ENCODE results near the gene SPP2.

The SPP2 gene

GRCh38 chr2:234003972-234004617 lies 46.4 kb upstream of the SPP2 start:
- Histone ChIP-seq H3K27me3 (ENCODE audit: insufficient read depth, poor library complexity, severe bottlenecking) (peaks cover 9% of the 10 kb centered on the region), H3K4me3 (replicated peaks; ENCODE audit: insufficient read depth, low read length) (no peak overlapping the region), H3K27ac (replicated peaks) (no peak overlapping the region)
- TF ChIP-seq CTCF (IDR thresholded peaks at IDR 0.05; ENCODE audit: insufficient read depth, low read length) (no peak), GABPA (IDR thresholded peaks at IDR 0.05; ENCODE audit: low read depth) (no peak), SPI1 (IDR thresholded peaks at IDR 0.05; ENCODE audit: borderline replicate concordance, low read depth) (no peak), REST (IDR thresholded peaks at IDR 0.05; ENCODE audit: insufficient replicate concordance, low read depth) (no peak), POLR2AphosphoS5 (IDR thresholded peaks at IDR 0.05; ENCODE audit: low read depth) (no peak)
- DNase-seq (ENCODE audit: low read depth in 1 of 2, low spot score in 1 of 2) = peak in 1 of 2 experiments; percentile 5

- H3K4me3 ChIP-seq (replicated peaks; ENCODE audit: insufficient read depth, low read length) = no peak overlapping the region
- H3K27ac ChIP-seq (replicated peaks) = no peak overlapping the region
- no peak for TF ChIP-seq REST (IDR thresholded peaks at IDR 0.05; ENCODE audit: insufficient replicate concordance, low read depth)
- TF ChIP-seq GABPA (IDR thresholded peaks at IDR 0.05; ENCODE audit: low read depth) = no peak
- no peak for TF ChIP-seq SPI1 (IDR thresholded peaks at IDR 0.05; ENCODE audit: borderline replicate concordance, low read depth)
- TF ChIP-seq POLR2AphosphoS5 (IDR thresholded peaks at IDR 0.05; ENCODE audit: low read depth) = no peak
- no peak for TF ChIP-seq CTCF (IDR thresholded peaks at IDR 0.05; ENCODE audit: insufficient read depth, low read length)
- DNase-seq (ENCODE audit: low read depth in 1 of 2, low spot score in 1 of 2) = no peak
- H3K27me3 ChIP-seq (ENCODE audit: insufficient read depth, poor library complexity, severe bottlenecking) = peaks cover 9% of the 10 kb centered on the region
Observed at GRCh38 chr2:234005126-234005525, 45.4 kb upstream of the SPP2 start.

- no peak overlapping the region for H3K4me3 ChIP-seq (replicated peaks; ENCODE audit: insufficient read depth, low read length)
- DNase-seq (ENCODE audit: low read depth in 1 of 2, low spot score in 1 of 2) = no peak
- TF ChIP-seq REST (IDR thresholded peaks at IDR 0.05; ENCODE audit: insufficient replicate concordance, low read depth) = no peak
- no peak for TF ChIP-seq CTCF (IDR thresholded peaks at IDR 0.05; ENCODE audit: insufficient read depth, low read length)
- no peak for TF ChIP-seq GABPA (IDR thresholded peaks at IDR 0.05; ENCODE audit: low read depth)
- TF ChIP-seq POLR2AphosphoS5 (IDR thresholded peaks at IDR 0.05; ENCODE audit: low read depth) = no peak
- TF ChIP-seq SPI1 (IDR thresholded peaks at IDR 0.05; ENCODE audit: borderline replicate concordance, low read depth) = no peak
- H3K27ac ChIP-seq (replicated peaks) = no peak overlapping the region
- H3K27me3 ChIP-seq (ENCODE audit: insufficient read depth, poor library complexity, severe bottlenecking) = peaks cover 9% of the 10 kb centered on the region
Observed at GRCh38 chr2:234006501-234006900, 44.0 kb upstream of the SPP2 start.
